C1 segment of cervical spinal cord (tissue), 14 donors: ENCODE measurements around the gene STARD7.
"Not testable (repeated sequence)": the region's sequence is repeated elsewhere in the genome, so short reads cannot be mapped to it uniquely, and the experiment has no call there.

Source experiments
- DNase-seq, 14 donors: peaks; one replicate each; lab custom pipeline; 2025; lab: John Stamatoyannopoulos, UW

STARD7 gene

GRCh38 chr2:96236882-96237281 is 28.3 kb upstream of the STARD7 start:
- no peak for DNase-seq

DNA sequence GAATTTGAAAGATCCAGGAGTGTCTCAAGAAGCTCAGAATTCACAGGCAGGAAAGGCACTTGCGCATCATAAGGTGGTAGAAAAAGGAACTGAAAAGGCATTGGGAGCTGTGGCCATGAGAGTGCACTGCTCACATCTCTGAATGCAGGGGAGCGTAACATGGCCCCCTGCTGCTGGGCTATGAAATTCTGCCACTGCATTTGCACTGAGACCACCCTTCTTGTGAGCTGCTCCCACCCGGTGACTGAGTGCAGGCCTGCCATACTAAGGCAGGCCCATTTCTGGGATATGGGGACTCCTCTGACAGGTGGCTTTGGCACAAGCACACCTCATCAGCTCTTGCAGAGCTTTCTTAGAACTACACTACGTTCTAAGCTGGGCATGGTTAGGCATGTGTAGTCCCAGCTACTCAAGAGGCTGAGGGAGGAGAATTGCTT is 25.3 kb upstream of the STARD7 start:
- no peak for DNase-seq

- DNase-seq = no peak
Measured at GRCh38 chr2:96233436-96233835, 24.8 kb upstream of the STARD7 start.

- DNase-seq = no peak
Measured at GRCh38 chr2:96231316-96231715, 22.7 kb upstream of the STARD7 start.

DNA sequence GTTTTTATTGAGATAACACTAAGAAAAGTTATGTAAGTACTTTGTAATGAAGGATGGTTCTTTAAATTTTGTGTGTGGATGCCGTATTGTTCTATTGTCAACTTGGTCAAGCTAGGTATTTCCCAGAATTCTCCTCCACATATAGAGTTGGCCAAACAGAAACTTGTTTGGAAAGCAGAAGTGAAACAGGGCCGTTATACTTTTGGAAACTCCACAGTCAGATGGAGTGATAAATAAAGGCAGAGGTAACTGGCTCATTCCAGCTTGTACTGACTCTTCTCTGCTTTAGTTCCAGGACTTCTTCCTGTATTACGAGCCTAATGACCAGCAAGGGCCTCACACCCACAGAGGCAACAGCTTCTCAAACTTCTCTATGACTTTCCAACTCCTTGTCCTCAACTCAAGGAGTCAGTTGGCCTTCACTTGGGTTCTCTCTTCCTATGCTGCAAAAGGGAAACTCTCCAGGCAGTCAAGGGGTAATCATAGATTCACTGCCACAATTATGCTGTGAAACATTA is 16.4 kb upstream of the STARD7 start:
- peak in 1 of 14 donors; percentile 15 for DNase-seq

DNA sequence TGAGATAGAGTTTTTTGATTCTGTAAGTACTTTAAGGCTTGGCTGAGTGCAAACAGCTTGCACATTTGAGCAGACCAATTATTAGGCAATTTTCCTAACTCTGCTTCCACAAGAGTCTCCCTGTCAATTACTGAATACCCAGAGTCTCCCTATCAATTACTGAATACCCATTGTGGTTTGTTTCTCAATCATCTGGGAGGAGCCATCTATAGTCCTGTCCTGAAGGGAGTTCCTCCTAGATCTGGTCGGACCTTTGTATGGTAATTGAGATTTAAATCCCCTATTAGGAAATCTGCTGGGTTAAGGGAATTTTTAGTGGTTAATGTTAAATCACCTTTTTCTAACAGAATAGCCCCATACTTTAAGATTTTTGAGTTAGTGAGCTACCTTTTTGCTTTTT is 12.5 kb upstream of the STARD7 start:
- not testable (repeated sequence) for DNase-seq

DNA sequence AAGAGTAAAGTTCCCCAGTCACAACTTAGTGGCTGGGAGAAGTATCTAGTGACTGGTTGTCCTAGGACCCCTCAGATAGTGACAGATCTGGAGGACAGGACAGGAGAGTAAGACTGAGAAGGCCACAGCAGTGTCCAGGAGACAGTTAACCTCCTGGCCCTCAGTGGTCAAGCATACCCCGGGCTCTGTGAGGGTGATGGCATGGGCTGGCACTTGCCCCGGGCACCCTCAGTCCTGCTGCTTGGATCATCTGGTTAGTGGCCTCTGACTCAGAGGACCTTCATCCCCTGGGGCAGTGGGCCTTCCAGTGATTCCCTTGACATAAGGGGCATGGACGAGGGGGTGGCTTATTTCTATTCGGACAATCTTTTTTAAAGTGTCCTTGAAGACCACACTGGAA is 11.3 kb upstream of the STARD7 start:
- not testable (repeated sequence) for DNase-seq

DNA sequence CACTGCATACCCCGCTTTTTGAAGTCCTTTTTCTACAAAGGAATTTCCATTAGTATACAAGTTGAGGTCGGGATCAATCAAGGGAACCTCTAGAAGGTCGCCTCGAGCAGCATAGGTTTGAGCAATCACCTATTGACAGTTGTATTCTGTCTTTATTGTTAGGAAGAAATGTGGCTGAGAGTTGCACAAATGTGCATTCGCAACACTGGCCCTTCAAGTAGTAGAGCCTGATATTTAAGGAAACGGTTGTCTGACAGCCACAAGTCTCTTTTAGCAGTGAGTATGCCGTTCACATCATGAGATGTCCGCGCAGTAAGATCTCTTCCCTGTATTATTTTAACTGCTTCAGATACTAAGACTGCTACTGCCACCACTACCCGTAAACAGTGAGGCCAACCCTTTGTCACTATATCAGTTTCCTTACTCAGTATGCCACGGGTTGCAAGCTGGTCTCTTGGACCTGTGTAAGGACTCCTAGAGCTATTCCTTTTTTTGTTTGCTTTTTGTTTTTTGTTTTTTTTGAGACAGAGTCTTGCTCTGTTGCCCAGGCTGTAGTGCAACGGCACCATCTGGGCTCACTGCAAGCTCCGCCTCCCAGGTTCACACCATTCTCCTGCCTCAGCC is 10.0 kb upstream of the STARD7 start:
- DNase-seq = no peak

DNA sequence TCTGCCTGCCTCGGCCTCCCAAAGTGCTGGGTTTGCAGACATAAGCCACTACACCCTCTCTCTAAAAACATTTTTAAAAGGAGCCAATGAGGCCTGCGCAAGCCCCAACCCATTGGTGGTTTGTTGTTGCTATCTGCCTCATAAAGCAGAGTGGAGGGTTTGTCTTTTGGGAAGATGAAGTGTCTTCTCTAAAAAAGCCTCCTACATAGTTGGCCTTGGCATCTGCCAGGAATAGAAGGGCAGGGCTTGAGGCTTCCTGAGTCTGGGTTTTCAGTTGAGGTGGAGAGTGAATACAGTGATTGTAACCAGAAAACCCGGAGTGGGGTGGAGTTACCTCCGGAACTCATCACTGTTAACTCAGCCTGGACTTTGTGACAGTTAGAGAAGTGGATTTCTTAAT is 5.9 kb upstream of the STARD7 start:
- no peak for DNase-seq

DNA sequence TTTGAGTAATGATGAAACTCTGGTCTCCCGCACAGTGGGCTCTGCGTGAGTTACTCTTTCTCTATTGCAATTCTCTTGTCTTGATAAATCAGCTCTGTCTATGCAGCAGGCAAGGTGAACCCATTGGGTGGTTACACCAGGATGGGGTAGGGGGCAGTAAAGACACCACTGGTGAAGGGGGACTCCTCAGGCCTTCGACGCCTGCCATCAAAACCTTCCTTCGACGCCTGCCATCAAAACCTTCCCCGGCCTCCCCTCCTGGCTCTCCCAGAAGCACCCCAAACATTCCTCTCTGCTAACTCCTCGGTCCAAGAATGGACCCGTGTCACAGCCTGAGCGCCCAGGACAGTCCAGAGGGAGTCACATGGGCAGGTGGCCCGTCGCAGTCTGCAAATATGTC is 4.8 kb upstream of the STARD7 start:
- DNase-seq = no peak

- no peak for DNase-seq
Measured at GRCh38 chr2:96212339-96212738, 3.7 kb upstream of the STARD7 start.

DNA sequence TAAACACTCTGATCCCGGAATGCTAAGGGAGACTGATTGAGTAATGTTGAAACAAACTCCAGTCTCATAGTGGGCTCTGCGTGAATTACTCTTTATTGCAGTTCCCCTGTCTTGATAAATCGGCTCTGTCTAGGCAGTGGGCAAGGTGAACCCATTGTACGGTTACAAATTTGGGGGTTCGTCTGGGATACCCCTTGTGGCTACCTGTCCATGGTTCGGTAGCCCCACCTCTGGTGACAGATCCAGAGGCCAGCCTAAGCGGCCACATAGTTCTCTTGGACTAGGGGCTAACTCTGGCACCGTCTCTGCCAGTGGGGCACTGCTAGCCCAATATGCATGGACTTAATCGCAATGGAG is 1.1 kb upstream of the STARD7 start:
- no peak for DNase-seq

DNA sequence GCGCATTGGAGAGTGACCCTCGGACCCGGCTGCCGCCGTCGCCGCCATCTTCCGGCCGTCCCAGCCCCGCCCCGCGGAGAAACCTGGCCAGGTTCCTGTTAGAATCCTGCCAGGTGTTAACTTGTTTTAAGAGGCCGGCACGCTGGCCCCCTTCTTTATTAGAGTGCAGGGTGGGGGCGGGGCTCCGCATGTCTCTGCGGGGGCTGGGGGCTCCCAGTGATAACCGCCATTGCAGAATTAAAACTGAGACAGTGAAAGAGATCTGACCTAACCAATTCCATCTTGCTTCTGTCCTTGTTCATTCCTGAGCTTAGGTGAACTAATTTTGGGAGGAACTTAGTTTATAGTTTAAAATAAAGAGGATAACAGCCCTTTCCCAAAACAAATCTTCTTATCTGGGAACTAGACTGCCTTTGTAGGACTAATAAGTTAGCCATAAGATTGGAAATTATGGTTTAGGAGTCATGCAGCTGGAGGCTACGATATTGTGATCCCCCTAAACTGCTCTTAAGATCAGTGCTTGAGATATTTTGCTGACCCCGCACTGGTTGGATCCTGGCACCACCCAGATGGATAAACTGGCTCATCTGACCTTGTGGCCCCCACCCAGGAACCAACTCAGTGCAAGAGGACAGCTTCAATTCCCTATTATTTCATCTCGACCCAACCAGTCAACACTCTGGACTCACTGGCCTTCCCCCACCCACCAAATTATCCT is 543 bp upstream of the STARD7 start:
- DNase-seq = peak in 1 of 14 donors; percentile 26

GRCh38 chr2:96207774-96208142 is 869 bp downstream of the STARD7 start:
- no peak for DNase-seq

GRCh38 chr2:96207073-96207773 is 1.4 kb downstream of the STARD7 start:
- DNase-seq = no peak

DNA sequence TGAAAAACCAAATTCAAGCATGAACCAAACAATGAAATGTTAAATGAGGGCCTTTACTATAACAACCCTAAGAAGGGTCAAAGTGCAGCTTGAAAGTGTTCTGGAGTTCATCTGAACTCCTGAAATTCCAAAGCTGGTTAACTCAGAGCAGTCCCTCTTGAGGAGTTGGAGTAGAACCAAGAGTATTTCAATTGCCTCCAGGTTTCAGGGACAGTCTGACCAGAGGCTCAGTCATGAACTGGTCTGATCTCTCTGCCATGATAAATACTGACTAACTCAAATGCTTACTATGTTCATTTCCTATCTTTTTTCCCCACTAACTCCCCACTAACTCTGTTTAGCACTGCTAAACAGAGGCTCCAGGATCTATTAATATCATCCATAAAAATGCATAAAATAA is 2.7 kb downstream of the STARD7 start:
- DNase-seq = no peak

GRCh38 chr2:96204836-96205624 is 3.6 kb downstream of the STARD7 start:
- peak in 8 of 14 donors; percentile 17 to 58 (median 26) for DNase-seq

DNA sequence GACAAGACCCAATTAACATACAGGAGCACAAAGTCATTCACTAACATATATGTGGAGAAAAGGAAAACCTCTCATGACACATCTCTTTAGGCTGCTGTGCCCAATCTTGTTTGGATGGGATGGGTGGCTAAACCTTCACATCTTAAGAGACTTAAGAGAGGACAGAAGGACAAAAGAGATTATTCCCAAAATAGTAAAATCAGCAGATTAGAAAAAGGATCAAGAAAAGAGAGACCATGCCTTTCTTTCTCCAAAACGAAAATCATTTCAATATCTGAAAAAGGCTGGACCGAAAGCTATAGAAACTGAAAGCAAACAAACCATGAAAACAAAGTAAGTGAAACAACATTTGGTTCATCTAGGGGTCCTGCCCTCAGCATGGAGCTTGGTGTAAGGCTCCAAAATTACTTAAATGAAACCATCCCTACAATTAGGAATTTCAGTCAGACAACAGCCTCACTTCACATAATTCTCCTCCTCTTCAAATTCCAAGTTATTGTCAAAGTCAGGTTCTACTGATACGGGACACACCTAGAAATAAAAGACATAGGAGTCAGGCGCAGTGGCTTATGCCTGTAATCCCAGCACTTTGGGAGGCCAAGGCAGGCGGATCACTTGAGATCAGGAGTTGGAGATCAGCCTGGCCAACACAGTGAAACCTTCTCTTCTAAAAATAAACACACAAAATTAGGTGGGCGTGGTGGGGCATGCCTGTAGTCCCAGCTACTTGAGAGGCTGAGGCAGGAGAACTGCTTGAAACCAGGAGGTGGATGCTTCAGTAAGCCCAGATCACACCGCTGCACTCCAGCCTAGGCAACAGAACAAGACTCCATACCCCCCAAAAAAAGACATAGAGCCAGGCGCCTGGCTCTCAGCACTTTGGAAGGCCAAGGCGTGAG is 5.2 kb downstream of the STARD7 start:
- no peak for DNase-seq

GRCh38 chr2:96202152-96202854 is 6.3 kb downstream of the STARD7 start:
- DNase-seq = no peak

GRCh38 chr2:96201338-96201737 is 7.3 kb downstream of the STARD7 start:
- DNase-seq = no peak
